Measurements from ENCODE around the gene FAM169A. TPM values are rescaled to one million over a fixed set of nuclear protein-coding genes. Genes with fewer than 3 reads are reported as not detected.

FAM169A gene
- total RNA-seq, 1 donor from 2014 or later, result 11.9 TPM

GRCh38 chr5:74848553-74849025 lies 17.6 kb downstream of the FAM169A start:
- DNase-seq (ENCODE audit: low read depth) (no peak), FAIRE-seq (no peak)
- Histone ChIP-seq H3K4me1 (ENCODE audit: insufficient read depth, low read length) (peaks cover 3% of the 10 kb centered on the region), H3K36me3 (ENCODE audit: insufficient read depth, low read length) (no peaks in the 10 kb centered on the region), H3K9me3 (ENCODE audit: insufficient read depth, low read depth, low read length) (no peaks in the 10 kb centered on the region), H3K27ac (ENCODE audit: low read depth, low read length) (no peak overlapping the region), H3K4me2 (ENCODE audit: low read length) (no peak overlapping the region), H3K27me3 (ENCODE audit: insufficient read depth, low read length) (no peaks in the 10 kb centered on the region), H3K4me3 (ENCODE audit: insufficient read depth, low read depth, low read length) (no peak overlapping the region), H4K20me1 (ENCODE audit: insufficient read depth, low read length) (no peaks in the 10 kb centered on the region), H2AFZ (ENCODE audit: low read depth, low read length) (no peak overlapping the region), H3K79me2 (ENCODE audit: insufficient read depth, low read length) (no peaks in the 10 kb centered on the region), H3K9ac (ENCODE audit: low read length) (no peak overlapping the region)
- TF ChIP-seq CTCF (IDR thresholded peaks at IDR 0.05; ENCODE audit: insufficient read depth, low read depth, low read length) (no peak), EZH2 (IDR thresholded peaks at IDR 0.05; ENCODE audit: insufficient read depth, low read length) (no peak)
- Mint-ChIP-seq H3K4me1 (ENCODE audit: low read depth, unreplicated experiment) (peaks cover 11% of the 10 kb centered on the region), H3K27me3 (ENCODE audit: low read depth, unreplicated experiment) (no peaks in the 10 kb centered on the region), H3K27ac (ENCODE audit: unreplicated experiment) (peak overlapping the region; percentile 47), H3K4me3 (ENCODE audit: unreplicated experiment) (no peak overlapping the region), H3K36me3 (ENCODE audit: low read depth, unreplicated experiment) (no peaks in the 10 kb centered on the region), H3K9me3 (ENCODE audit: unreplicated experiment) (no peaks in the 10 kb centered on the region)

GRCh38 chr5:74839229-74839628 lies 27.0 kb downstream of the FAM169A start:
- no peaks in the 10 kb centered on the region for H3K36me3 Mint-ChIP-seq (ENCODE audit: low read depth, unreplicated experiment)
- H3K79me2 ChIP-seq (ENCODE audit: insufficient read depth, low read length), result no peaks in the 10 kb centered on the region
- FAIRE-seq, result no peak

More at GRCh38 chr5:74839229-74839628, 27.0 kb downstream of the FAM169A start:
- no peak overlapping the region for H3K4me2 ChIP-seq (ENCODE audit: low read length)
- Mint-ChIP-seq H3K27ac (ENCODE audit: unreplicated experiment) (no peak overlapping the region), H3K27me3 (ENCODE audit: low read depth, unreplicated experiment) (no peaks in the 10 kb centered on the region), H3K4me3 (ENCODE audit: unreplicated experiment) (no peak overlapping the region), H3K9me3 (ENCODE audit: unreplicated experiment) (no peaks in the 10 kb centered on the region), H3K4me1 (ENCODE audit: low read depth, unreplicated experiment) (no peaks in the 10 kb centered on the region)
- no peaks in the 10 kb centered on the region for H3K9me3 ChIP-seq (ENCODE audit: insufficient read depth, low read depth, low read length)
- no peaks in the 10 kb centered on the region for H3K36me3 ChIP-seq (ENCODE audit: insufficient read depth, low read length)
- DNase-seq (ENCODE audit: low read depth), result no peak
- no peak overlapping the region for H3K4me3 ChIP-seq (ENCODE audit: insufficient read depth, low read depth, low read length)
- H2AFZ ChIP-seq (ENCODE audit: low read depth, low read length), result no peak overlapping the region
- no peaks in the 10 kb centered on the region for H3K4me1 ChIP-seq (ENCODE audit: insufficient read depth, low read length)
- no peaks in the 10 kb centered on the region for H4K20me1 ChIP-seq (ENCODE audit: insufficient read depth, low read length)
- H3K27ac ChIP-seq (ENCODE audit: low read depth, low read length), result no peak overlapping the region
- TF ChIP-seq EZH2 (IDR thresholded peaks at IDR 0.05; ENCODE audit: insufficient read depth, low read length), result no peak
- no peak for TF ChIP-seq CTCF (IDR thresholded peaks at IDR 0.05; ENCODE audit: insufficient read depth, low read depth, low read length)
- H3K9ac ChIP-seq (ENCODE audit: low read length), result no peak overlapping the region
- no peaks in the 10 kb centered on the region for H3K27me3 ChIP-seq (ENCODE audit: insufficient read depth, low read length)

Measured in astrocyte (in vitro differentiated cells and primary cell).